Measurements from ENCODE around the gene VEZT. TPM values are rescaled to one million over a fixed set of nuclear protein-coding genes. Genes with fewer than 3 reads are reported as not detected.

Gene VEZT
- total RNA-seq, 1 donor from 2014 or later = 107 TPM

DNA sequence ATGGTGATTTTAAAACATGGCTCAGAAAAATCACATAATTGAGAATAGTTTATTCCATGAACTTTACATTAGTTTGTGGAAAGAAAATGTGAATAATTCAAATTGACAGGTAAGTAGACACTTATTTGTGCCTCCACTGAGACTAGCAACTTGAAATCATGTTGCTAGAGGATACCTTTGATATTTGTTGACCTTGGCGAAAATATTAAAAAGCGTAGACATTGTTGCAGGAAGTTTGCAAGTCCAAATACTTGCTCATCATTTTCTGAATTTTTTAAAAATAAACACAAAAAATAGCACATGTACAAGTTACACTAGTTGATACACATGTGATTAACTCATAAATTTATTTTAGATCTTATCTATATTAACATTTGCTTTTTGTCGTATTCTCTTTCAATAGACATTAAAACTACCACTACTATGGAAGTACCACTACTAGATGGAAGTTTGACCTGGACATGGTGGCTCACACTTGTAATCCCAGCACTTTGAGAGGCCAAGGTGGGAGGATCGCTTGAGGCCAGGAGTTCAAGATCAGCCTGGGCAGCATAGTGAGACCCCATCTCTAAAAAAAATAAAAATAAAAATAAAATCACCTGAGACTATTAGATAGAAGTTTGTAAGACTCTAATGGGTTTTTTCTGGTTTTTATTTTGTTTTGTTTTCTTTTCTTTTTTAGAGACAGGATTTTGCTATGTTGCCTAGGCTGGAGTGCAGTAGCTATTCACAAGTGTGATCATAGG lies 24.3 kb downstream of the VEZT start:
- TF ChIP-seq, protein P1, sequence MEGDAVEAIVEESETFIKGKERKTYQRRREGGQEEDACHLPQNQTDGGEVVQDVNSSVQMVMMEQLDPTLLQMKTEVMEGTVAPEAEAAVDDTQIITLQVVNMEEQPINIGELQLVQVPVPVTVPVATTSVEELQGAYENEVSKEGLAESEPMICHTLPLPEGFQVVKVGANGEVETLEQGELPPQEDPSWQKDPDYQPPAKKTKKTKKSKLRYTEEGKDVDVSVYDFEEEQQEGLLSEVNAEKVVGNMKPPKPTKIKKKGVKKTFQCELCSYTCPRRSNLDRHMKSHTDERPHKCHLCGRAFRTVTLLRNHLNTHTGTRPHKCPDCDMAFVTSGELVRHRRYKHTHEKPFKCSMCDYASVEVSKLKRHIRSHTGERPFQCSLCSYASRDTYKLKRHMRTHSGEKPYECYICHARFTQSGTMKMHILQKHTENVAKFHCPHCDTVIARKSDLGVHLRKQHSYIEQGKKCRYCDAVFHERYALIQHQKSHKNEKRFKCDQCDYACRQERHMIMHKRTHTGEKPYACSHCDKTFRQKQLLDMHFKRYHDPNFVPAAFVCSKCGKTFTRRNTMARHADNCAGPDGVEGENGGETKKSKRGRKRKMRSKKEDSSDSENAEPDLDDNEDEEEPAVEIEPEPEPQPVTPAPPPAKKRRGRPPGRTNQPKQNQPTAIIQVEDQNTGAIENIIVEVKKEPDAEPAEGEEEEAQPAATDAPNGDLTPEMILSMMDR (IDR thresholded peaks at IDR 0.05; ENCODE audit: unreplicated experiment) = no peak
- Mint-ChIP-seq H3K9me3 (no peaks in the 10 kb centered on the region), H3K4me1 (peaks cover 2% of the 10 kb centered on the region), H3K27ac (no peak overlapping the region), H3K36me3 (peaks cover 25% of the 10 kb centered on the region), H3K27me3 (ENCODE audit: low read depth) (no peaks in the 10 kb centered on the region), H3K4me3 (no peak overlapping the region)
- DNase-seq (ENCODE audit: low spot score in 2 of 2, unreplicated experiment in 2 of 2) = no peak

DNA sequence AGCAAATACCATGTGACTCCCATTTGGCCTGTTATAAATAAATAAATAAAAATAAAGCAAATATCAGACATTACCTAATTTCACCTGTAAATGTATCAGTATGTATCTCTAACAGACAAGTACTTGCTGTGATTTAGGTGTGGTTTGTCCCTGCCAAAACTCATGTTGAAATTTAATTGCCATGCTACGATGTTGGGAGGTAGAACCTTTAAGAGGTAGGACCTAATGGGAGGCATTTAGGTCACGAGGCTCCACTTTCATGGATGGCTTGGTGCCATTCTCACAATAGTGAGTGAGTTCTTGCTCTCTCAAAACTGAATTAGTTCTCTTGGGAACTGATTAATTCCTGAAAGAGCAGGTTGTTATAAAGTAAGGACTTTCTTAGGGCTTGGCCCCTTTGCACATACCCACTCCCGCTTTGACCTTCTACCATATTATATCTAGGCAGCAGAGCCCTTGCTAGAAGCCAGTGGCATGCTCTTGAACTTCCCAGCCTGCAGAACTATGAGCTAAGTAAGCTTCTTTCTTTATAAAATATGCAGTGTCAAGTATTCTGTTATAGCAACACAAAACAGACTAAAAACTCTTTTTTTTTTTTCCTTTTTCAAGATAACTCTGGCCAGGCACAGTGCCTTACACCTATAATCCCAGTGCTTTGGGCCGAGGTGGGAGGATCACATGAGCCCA lies 26.0 kb downstream of the VEZT start:
- Mint-ChIP-seq H3K9me3 (peaks cover 3% of the 10 kb centered on the region), H3K4me3 (no peak overlapping the region), H3K27me3 (ENCODE audit: low read depth) (no peaks in the 10 kb centered on the region), H3K36me3 (peaks cover 15% of the 10 kb centered on the region), H3K27ac (peak overlapping the region; percentile 9), H3K4me1 (peaks cover 7% of the 10 kb centered on the region)
- TF ChIP-seq, protein P1 (IDR thresholded peaks at IDR 0.05; ENCODE audit: unreplicated experiment) = no peak
- DNase-seq (ENCODE audit: low spot score in 2 of 2, unreplicated experiment in 2 of 2) = no peak

GRCh38 chr12:95244350-95244749 lies 26.7 kb downstream of the VEZT start:
- peaks cover 13% of the 10 kb centered on the region for H3K4me1 Mint-ChIP-seq
- no peak overlapping the region for H3K4me3 Mint-ChIP-seq
- TF ChIP-seq, protein P1 (IDR thresholded peaks at IDR 0.05; ENCODE audit: unreplicated experiment) = no peak
- H3K27me3 Mint-ChIP-seq (ENCODE audit: low read depth) = no peaks in the 10 kb centered on the region
- DNase-seq (ENCODE audit: low spot score in 2 of 2, unreplicated experiment in 2 of 2) = no peak
- no peak overlapping the region for H3K27ac Mint-ChIP-seq
- peaks cover 15% of the 10 kb centered on the region for H3K36me3 Mint-ChIP-seq
- peaks cover 3% of the 10 kb centered on the region for H3K9me3 Mint-ChIP-seq

GRCh38 chr12:95248095-95248494 lies 30.5 kb downstream of the VEZT start:
- no peaks in the 10 kb centered on the region for H3K27me3 Mint-ChIP-seq (ENCODE audit: low read depth)
- H3K9me3 Mint-ChIP-seq = peaks cover 3% of the 10 kb centered on the region
- TF ChIP-seq, protein P1 (IDR thresholded peaks at IDR 0.05; ENCODE audit: unreplicated experiment) = no peak
- H3K4me1 Mint-ChIP-seq = peaks cover 18% of the 10 kb centered on the region
- H3K36me3 Mint-ChIP-seq = peaks cover 13% of the 10 kb centered on the region
- DNase-seq (ENCODE audit: low spot score in 2 of 2, unreplicated experiment in 2 of 2) = no peak
- H3K27ac Mint-ChIP-seq = peak overlapping the region; percentile 62
- no peak overlapping the region for H3K4me3 Mint-ChIP-seq

GRCh38 chr12:95248604-95249360 lies 31.2 kb downstream of the VEZT start:
- peak overlapping the region; percentile 62 for H3K27ac Mint-ChIP-seq
- DNase-seq (ENCODE audit: low spot score in 2 of 2, unreplicated experiment in 2 of 2) = no peak
- peaks cover 18% of the 10 kb centered on the region for H3K4me1 Mint-ChIP-seq

More at GRCh38 chr12:95248604-95249360, 31.2 kb downstream of the VEZT start:
- TF ChIP-seq, protein P1 (IDR thresholded peaks at IDR 0.05; ENCODE audit: unreplicated experiment) = no peak
- Mint-ChIP-seq H3K4me3 (no peak overlapping the region), H3K36me3 (peaks cover 15% of the 10 kb centered on the region), H3K9me3 (peaks cover 3% of the 10 kb centered on the region), H3K27me3 (ENCODE audit: low read depth) (no peaks in the 10 kb centered on the region)
